ENCODE results near the gene NAP1L4.

GRCh38 chr11:3002351-3002861 is 10.3 kb upstream of the NAP1L4 start:
- TF ChIP-seq, protein P1, sequence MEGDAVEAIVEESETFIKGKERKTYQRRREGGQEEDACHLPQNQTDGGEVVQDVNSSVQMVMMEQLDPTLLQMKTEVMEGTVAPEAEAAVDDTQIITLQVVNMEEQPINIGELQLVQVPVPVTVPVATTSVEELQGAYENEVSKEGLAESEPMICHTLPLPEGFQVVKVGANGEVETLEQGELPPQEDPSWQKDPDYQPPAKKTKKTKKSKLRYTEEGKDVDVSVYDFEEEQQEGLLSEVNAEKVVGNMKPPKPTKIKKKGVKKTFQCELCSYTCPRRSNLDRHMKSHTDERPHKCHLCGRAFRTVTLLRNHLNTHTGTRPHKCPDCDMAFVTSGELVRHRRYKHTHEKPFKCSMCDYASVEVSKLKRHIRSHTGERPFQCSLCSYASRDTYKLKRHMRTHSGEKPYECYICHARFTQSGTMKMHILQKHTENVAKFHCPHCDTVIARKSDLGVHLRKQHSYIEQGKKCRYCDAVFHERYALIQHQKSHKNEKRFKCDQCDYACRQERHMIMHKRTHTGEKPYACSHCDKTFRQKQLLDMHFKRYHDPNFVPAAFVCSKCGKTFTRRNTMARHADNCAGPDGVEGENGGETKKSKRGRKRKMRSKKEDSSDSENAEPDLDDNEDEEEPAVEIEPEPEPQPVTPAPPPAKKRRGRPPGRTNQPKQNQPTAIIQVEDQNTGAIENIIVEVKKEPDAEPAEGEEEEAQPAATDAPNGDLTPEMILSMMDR (IDR thresholded peaks at IDR 0.05) = no peak
- no peak for TF ChIP-seq GABPA (IDR thresholded peaks at IDR 0.05; ENCODE audit: low read depth)
- TF ChIP-seq RCOR1 (IDR thresholded peaks at IDR 0.05; ENCODE audit: low read length) = no peak
- TF ChIP-seq SIN3A (IDR thresholded peaks at IDR 0.05; ENCODE audit: borderline replicate concordance, low read depth, low read length) = no peak
- TF ChIP-seq POLR2AphosphoS5 (IDR thresholded peaks at IDR 0.05; ENCODE audit: low read depth, low read length) = no peak
- TF ChIP-seq GATA2 (CRISPR knock-in tag; IDR thresholded peaks at IDR 0.05) = no peak
- TF ChIP-seq YY1 (IDR thresholded peaks at IDR 0.05; ENCODE audit: low read depth) = no peak
- TF ChIP-seq, protein P2, sequence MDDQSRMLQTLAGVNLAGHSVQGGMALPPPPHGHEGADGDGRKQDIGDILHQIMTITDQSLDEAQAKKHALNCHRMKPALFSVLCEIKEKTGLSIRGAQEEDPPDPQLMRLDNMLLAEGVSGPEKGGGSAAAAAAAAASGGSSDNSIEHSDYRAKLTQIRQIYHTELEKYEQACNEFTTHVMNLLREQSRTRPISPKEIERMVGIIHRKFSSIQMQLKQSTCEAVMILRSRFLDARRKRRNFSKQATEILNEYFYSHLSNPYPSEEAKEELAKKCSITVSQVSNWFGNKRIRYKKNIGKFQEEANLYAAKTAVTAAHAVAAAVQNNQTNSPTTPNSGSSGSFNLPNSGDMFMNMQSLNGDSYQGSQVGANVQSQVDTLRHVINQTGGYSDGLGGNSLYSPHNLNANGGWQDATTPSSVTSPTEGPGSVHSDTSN (IDR thresholded peaks at IDR 0.05) = no peak
- no peak for TF ChIP-seq ELF1 (IDR thresholded peaks at IDR 0.05)
- TF ChIP-seq MEF2A (IDR thresholded peaks at IDR 0.05; ENCODE audit: borderline replicate concordance, low read depth) = no peak
- TF ChIP-seq REST (IDR thresholded peaks at IDR 0.05; ENCODE audit: low read depth, low read length) = no peak
- TF ChIP-seq RFX5 (IDR thresholded peaks at IDR 0.05; ENCODE audit: low read length) = no peak

All from SK-N-SH (cell line).